Mucosa of descending colon (tissue), 3 donors: ENCODE data around the gene PCBP3. TPM values are rescaled to one million over a fixed set of nuclear protein-coding genes. Genes with fewer than 3 reads are reported as not detected.

Experiments used
- ATAC-seq: fragments of 200-7000 bp; cut with Tn5 transposase; one replicate; pipeline ENCODE4 v1.9.1; 2020; ENCODE audit warnings: mild to moderate bottlenecking, moderate library complexity
- DNase-seq, 3 donors: peaks; one replicate each; pipeline ENCODE4 v3.0.0-alpha.2; 2020
- H3K36me3 ChIP-seq: fragments of 200-600 bp; one replicate; pipeline ENCODE4 v1.8.0; 2021; ENCODE audit warnings: low read depth, mild to moderate bottlenecking
- H3K4me1 ChIP-seq: fragments of 200-600 bp; one replicate; pipeline ENCODE4 v1.8.0; 2021; ENCODE audit warnings: low read depth, mild to moderate bottlenecking
- H3K4me3 ChIP-seq: fragments of 200-600 bp; one replicate; pipeline ENCODE4 v1.8.0; 2021; ENCODE audit warnings: mild to moderate bottlenecking
- H3K9me3 ChIP-seq: fragments of 200-600 bp; one replicate; pipeline ENCODE4 v1.8.0; 2021; ENCODE audit warnings: mild to moderate bottlenecking
- CTCF ChIP-seq: fragments of 200-600 bp; IDR thresholded peaks from one replicate; pipeline ENCODE4 v1.8.0; 2022; ENCODE audit warnings: antibody characterized with exemption, mild to moderate bottlenecking
- intact Hi-C, 2 donors: fragments of 100-400 bp; cut with DNase I in 1 of 2; cut with micrococcal nuclease in 1 of 2; formaldehyde crosslinking; loops; one replicate each; pipeline versions ENCODE4 v1.11.0 to v1.11.1; 2022; cut with DNase I, micrococcal nuclease
- total RNA-seq, 3 donors: library from RNA; stranded (reverse); fragmentation: NEBNext Ultra II Directional in 2 of 3; extraction: Animal tissue kit (Norgen Biotek cat#: 25700) in 2 of 3; gene quantifications; one replicate each; pipeline versions ENCODE4 v1.2.1 to v1.2.4, GENCODE V29; 2021 to 2023
- donor health status: DM: no; HTN: no; CAD: no; lungs with moderate emphysema.
- donor health status: DM: no; HTN: no; CAD: no.
- donor health status: DM: no; HTN: yes; CAD: no.

Gene PCBP3
- total RNA-seq, 3 donors from 2014 or later: 4.5 to 18.4 (median 7.6) TPM

GRCh38 chr21:45598109-45598508 lies 45.4 kb upstream of the PCBP3 start:
- Histone ChIP-seq H3K36me3 (no peaks in the 10 kb centered on the region), H3K9me3 (no peaks in the 10 kb centered on the region), H3K4me1 (no peaks in the 10 kb centered on the region), H3K4me3 (no peak overlapping the region)
- intact Hi-C loops: loop anchor here in 1 of 2 donors (5.0 kb wide), 1 partner anchor 41 kb away; no protein-coding TSS in a partner anchor
- TF ChIP-seq CTCF: no peak
- no peak for ATAC-seq
- peak in 1 of 3 donors; percentile 2 for DNase-seq

- H3K9me3 ChIP-seq: peaks cover 2% of the 10 kb centered on the region
- peak in 1 of 3 donors; percentile 9 for DNase-seq
- intact Hi-C loops: loop anchor here in 1 of 2 donors (5.0 kb wide), 1 partner anchor 41 kb away; no protein-coding TSS in a partner anchor
- no peaks in the 10 kb centered on the region for H3K4me1 ChIP-seq
- no peak for ATAC-seq
- H3K36me3 ChIP-seq: no peaks in the 10 kb centered on the region
- TF ChIP-seq CTCF: no peak
- no peak overlapping the region for H3K4me3 ChIP-seq
Observed at GRCh38 chr21:45598666-45599065, 44.9 kb upstream of the PCBP3 start.

- ATAC-seq (no peak), DNase-seq (peak in 1 of 3 donors; percentile 5)
- Histone ChIP-seq H3K36me3 (no peaks in the 10 kb centered on the region), H3K9me3 (peaks cover 4% of the 10 kb centered on the region), H3K4me1 (no peaks in the 10 kb centered on the region), H3K4me3 (no peak overlapping the region)
- intact Hi-C loops: loop anchor here in 1 of 2 donors (5.0 kb wide), 1 partner anchor 42 kb away; no protein-coding TSS in a partner anchor
- no peak for TF ChIP-seq CTCF
Observed at GRCh38 chr21:45599146-45599581, 44.4 kb upstream of the PCBP3 start.

GRCh38 chr21:45600248-45600647 lies 43.3 kb upstream of the PCBP3 start:
- no peak for TF ChIP-seq CTCF
- intact Hi-C loops: no loop called here
- H3K4me1 ChIP-seq: no peaks in the 10 kb centered on the region
- H3K9me3 ChIP-seq: peaks cover 7% of the 10 kb centered on the region
- H3K4me3 ChIP-seq: no peak overlapping the region
- ATAC-seq: no peak
- DNase-seq: no peak
- H3K36me3 ChIP-seq: no peaks in the 10 kb centered on the region

- H3K4me3 ChIP-seq: no peak overlapping the region
- no peak for TF ChIP-seq CTCF
- no peaks in the 10 kb centered on the region for H3K4me1 ChIP-seq
- no peak for ATAC-seq
- H3K9me3 ChIP-seq: peaks cover 7% of the 10 kb centered on the region
- no peaks in the 10 kb centered on the region for H3K36me3 ChIP-seq
- intact Hi-C loops: no loop called here
- no peak for DNase-seq
Observed at GRCh38 chr21:45601551-45601950, 42.0 kb upstream of the PCBP3 start.

GRCh38 chr21:45602106-45602505 lies 41.4 kb upstream of the PCBP3 start:
- intact Hi-C loops: no loop called here
- H3K4me3 ChIP-seq: no peak overlapping the region
- ATAC-seq (no peak), DNase-seq (no peak)
- no peaks in the 10 kb centered on the region for H3K36me3 ChIP-seq
- TF ChIP-seq CTCF: no peak
- no peaks in the 10 kb centered on the region for H3K4me1 ChIP-seq
- peaks cover 7% of the 10 kb centered on the region for H3K9me3 ChIP-seq
